Activated naive CD4-positive, alpha-beta T cell treated with Interleukin-2 at 50 U/mL for 16 hours (primary cell): Measurements from ENCODE around the gene IL5RA.

ENCODE experiments used
- DNase-seq: peaks from one replicate; pipeline ENCODE4 v3.0.0-alpha.2; 2020

Gene IL5RA

DNA sequence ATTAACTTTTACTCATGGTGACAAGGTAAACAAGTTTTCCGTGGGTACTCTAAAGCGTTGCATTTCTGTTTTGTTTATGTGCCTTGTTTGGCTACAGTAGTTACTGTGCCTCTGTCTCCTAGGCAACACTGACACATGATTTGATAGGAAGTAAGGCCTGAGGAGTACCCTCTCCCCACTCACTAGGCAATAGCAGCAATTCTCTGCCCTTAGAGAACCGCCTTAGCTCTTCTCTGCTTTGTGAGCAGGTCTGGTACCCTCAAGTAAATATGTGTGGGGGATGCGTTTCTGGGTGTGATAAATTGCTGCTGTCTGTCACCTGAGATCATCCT is at the start of gene IL5RA:
IL5RA (minus strand) TSS at position 76 of the 332 bp plus-strand sequence. CDS start 5,390 bp downstream, outside the sequence.
- DNase-seq, result no peak

DNA sequence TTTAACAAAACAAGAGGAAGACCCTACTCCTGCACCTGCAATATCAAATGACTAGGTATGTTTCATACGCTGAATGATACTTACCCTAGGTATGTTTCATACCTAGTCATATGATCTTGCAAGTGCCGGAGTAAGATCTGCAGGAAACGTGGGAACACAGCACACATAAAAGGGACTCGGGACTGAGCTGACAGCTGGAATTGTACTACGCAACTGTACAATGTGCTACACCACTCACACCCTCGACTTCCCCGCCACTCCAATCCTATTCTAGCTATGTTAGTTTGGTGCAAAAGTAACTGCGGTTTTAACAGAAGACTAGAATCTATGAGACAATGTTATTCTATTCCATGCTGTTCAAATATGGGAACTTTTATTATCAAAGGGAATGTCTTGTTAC is 47.3 kb upstream of the IL5RA start:
- DNase-seq, result no peak

DNA sequence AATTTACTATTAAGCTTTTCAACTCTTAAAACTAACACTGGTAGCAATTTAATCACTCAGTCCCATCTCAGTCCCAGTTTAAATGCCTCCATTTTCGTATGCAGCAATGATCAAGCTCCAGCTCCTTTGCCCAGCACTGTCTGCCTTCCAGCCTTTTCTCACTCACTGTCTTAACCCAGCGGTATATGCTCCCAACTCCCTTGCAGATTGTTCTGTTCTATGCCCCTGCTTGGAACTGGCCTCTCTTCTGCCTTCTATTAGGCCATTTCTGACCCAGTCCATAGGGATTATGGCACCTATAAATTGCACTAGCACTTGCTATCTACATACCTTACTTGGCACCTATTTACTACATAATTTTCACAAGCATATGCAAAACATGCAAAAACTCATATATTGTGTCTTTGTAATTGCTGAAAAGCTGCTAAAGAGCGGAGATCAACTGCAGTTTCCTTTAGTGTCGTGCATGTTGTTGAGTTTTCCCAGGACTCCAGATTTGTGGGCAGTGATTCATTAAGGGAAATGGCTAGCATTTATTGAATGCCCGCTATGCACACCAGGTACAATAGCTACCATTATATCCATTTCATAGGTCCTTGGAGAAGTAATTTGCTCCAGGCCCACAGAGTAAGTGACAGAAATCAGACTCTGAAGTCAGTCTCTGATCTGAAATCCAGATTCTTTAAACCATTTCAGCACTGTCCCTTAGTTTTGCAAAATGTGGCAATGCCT is 44.9 kb upstream of the IL5RA start:
- DNase-seq, result no peak

- no peak for DNase-seq
Measured at GRCh38 chr3:3151513-3151912, 41.3 kb upstream of the IL5RA start.

DNA sequence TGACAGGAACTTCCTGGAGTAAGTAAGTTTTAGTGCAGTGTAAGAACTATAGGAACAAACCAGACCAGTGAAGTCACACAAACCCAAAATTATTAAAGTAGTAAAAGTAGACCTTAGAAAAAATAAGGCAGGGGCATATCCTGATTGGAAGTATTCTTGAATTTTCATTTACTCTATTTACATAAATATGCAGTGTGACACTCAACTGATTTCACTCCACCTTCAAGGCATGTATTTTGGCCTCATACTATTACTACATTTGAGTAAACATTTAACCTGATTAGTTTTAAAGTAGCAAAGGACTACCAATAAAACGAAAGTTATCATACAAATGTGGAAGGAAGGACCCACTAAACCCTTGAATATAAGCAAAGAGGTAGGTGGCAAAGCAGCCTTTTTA is 39.4 kb upstream of the IL5RA start:
- no peak for DNase-seq

- no peak for DNase-seq
Measured at GRCh38 chr3:3145831-3146230, 35.7 kb upstream of the IL5RA start.

DNA sequence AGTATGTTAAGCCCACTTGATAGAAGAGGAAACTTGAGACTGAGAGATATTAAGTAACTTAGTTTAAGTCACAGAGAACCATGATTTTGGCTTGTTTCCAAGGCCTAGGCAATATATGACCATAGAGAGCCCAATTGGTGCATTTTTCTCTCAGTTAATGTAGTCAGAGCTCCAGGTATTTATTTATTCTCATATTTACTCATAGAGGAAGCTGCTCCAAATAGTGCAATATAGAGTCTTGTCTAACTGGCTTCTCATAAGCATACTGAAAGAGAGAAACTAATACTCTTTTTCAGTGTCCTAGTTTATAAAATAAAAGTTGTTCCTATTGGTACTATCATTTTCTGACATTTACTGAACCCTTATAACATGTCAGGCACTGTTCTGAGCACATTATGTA is 31.8 kb upstream of the IL5RA start:
- DNase-seq, result no peak

DNA sequence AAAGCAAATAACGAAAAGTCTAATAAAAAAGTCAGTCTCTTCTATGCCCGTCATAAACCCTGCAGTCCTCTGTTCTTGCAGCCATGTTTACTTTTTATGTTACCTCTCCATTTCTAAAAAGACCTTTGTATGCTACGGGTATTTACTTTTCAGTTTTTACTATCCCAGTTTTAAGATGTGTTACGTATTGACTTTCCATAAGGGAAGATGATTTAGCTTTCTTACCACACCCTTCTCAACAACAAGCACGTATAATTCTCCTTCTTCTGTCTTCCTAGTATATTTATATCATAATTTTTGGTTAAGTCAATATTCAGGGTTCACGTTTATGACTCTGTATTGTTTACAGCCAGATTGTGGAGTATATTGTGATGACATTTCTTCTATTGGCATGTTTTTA is 27.4 kb upstream of the IL5RA start:
- no peak for DNase-seq

- DNase-seq, result no peak
Measured at GRCh38 chr3:3134750-3135448, 24.7 kb upstream of the IL5RA start.

- DNase-seq, result no peak
Measured at GRCh38 chr3:3133500-3133899, 23.3 kb upstream of the IL5RA start.

- DNase-seq, result no peak
Measured at GRCh38 chr3:3129579-3129978, 19.4 kb upstream of the IL5RA start.

GRCh38 chr3:3127432-3128010 is 17.3 kb upstream of the IL5RA start:
- peak; percentile 59 for DNase-seq

DNA sequence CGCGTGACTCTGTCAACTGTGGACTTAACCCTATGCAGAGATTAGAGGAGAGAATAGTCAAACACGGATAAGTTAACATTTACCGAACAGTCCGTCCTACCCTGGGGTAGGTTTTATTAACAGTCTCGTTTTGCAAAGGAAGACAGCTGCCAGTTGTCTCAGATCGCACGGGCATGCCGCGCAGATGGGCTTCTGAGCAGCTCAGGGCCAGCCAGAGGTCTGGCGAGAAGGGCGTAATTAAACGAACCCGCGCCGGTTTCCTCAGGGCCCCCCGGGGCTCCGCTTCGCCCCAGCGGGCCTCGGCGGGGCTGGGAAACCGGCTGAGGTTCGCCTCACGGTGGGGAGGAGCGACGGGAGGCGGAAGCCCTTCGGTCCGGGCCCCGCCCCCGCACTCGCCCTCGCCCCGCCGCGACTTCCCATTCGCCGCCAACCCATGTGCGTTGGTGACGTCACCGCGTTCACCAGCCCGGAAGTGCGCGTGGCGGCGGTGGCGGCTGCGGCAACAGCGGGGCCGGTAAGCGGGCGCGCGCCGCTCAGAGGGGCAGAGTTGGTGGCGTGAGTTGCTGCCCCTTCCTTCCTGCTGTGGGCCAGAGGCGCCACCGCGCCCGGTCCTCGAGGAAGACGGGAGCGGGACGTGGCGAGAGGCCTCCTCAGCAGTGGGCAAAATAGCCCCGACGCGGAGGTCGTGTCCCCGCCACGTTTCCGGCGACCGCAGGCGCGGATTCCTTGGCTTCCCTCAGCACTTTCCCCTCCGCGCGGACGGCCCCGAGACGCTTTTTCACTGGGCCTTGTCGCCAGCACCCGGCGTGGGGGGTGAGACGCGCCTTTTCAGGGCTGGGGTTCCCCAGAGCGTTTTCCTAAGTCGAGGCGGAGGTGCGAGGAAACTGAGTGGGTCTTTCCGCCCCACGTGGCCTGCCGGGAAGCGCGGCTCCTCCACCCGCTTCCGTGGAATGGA is 16.6 kb upstream of the IL5RA start, which contains the start of gene TRNT1:
TRNT1 (plus strand) TSS at position 464 of the 955 bp plus-strand sequence. CDS start 2,101 bp downstream, outside the sequence.
- DNase-seq, result peak; percentile 96

DNA sequence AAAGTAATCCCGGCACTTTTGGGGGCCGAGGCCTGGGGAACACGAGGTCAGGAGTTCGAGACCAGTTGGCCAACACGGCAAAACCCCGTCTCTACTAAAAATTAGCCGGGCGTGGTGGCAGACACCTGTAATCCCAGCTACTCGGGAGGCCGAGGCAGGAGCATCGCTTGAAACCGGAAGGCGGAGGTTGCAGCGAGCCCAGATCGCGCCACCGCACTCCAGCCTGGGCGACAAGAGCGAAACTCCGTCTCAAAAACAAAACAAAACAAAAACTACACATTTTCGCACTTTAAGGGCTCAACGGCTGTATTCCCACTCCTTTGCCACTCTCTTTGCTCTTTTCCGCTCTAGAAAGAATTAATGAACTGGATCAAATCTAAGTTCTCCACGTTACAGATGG is 15.8 kb upstream of the IL5RA start:
- DNase-seq, result no peak

DNA sequence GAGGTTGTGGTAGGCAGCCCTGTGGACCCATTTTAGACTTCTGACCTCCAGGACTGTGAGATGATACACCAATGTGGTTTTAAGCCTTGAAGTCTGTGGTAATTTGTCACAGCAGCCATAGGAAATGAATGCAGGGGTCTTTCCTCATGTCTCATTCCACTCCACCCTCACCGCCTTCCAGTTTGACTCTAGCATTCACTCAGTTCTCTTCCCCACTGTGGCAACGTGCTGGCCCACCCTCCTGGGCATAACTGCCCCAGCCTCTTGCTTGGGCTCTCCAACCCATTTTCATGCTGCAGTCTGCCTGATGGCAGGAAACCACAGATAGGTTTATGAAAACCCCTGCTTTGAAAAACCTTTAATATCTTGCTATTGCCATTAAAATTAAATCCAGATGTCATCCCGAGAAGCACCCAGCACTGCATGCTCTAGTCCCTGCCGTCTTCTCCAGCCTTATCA is 9.2 kb upstream of the IL5RA start:
- no peak for DNase-seq

- DNase-seq, result no peak
Measured at GRCh38 chr3:3117651-3118050, 7.5 kb upstream of the IL5RA start.

GRCh38 chr3:3113042-3113709 is 3.0 kb upstream of the IL5RA start:
- DNase-seq, result no peak

DNA sequence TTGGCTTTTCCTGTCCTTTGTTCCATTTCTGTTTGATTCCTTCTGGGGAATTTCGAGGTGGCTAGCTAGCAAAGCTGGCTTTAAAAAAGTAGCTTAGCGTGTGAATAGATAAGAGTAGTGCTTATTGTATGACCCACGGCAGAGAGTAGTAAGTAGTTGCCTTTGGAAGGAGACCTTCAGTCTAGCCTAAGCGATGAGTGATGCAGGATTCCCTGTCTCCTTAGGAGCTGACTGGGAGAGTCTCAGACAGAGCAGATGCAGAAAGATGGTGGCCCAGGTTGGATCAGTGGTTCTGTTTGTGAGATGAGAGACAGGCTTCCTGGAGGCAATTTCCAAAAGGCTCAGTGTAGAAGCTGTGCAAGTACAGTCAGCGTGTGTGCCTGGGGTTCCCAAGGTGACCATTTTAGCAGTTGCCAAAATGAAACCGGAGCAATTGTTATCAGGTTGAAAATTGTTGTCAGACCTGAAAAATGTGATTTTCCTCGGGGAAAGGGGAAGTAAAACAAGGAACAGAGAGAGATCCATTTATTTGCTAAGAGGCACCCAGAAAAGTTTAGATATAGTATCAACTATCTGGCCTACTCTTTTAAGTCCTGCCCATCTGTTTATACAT is 681 bp upstream of the IL5RA start:
- DNase-seq, result no peak

DNA sequence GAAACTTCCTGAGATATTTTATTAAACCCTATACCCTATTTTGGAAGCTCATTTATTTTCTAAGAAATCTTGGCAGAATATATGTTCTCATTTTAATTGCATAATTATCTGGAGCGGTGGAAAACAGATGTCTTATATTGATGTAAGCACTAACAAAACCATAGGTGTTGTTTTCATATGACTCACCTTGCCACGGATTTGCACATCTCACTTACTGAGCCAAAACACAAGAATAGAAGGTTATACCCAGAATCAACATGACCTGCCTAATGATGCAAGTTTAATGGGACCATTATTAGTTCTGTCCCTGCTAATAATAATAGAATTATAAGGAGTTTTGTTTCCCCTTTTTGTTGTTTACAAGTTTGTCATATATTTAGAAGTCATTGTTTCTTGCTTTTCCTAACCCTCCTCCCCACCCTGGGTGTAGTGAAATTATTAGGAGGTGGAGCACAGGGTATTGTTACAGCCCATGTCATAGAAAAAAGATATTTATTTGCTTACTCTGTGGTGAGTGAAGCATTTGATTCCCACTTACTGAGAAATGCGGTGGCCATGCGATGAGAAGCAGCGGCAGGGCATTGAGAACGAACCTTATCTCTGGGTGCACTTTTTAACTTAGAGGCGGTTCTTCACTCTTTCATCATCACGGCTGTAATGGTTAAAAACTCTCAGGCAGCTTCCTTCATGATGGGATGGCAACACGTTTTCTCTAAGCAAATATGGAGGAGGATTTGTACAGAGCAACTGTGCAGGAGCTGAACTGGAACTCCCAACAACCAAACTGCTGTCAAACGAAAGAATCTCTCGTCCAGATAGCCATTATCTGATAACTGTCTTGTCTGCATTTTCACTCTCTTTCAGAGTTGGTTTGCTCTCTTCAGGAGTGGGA is 521 bp downstream of the IL5RA start:
- no peak for DNase-seq

GRCh38 chr3:3107858-3108257 is 2.3 kb downstream of the IL5RA start:
- DNase-seq, result no peak

- DNase-seq, result no peak
Measured at GRCh38 chr3:3107181-3107580, 3.0 kb downstream of the IL5RA start.
